K562 (cell line): ENCODE data around the gene MOB1B. TPM values are rescaled to one million over a fixed set of nuclear protein-coding genes. Genes with fewer than 3 reads are reported as not detected.

Experiments
- ARHGAP35 ChIP-seq: fragments of 450-650 bp; IDR thresholded peaks from 2 replicates; pipeline ENCODE4 v1.6.1; 2018; ENCODE audit not compliant: partially characterized antibody
- CBFA2T3 ChIP-seq: fragments of 450-650 bp; IDR thresholded peaks from 2 replicates; pipeline ENCODE4 v1.6.1; 2017
- CC2D1A ChIP-seq: fragments of 450-650 bp; IDR thresholded peaks from 2 replicates; pipeline ENCODE4 v1.6.1; 2017; ENCODE audit warnings: mild to moderate bottlenecking
- CEBPB ChIP-seq: fragments of 450-650 bp; IDR thresholded peaks from 2 replicates; pipeline ENCODE4 v1.6.1; 2016; ENCODE audit warnings: missing genetic modification characterization, missing compliant biosample characterization
- CHD4 ChIP-seq: fragments of 200-600 bp; sonication (generic); IDR thresholded peaks from 3 replicates; pipeline ENCODE4 v1.6.1; 2012; ENCODE audit warnings: low read depth, mild to moderate bottlenecking, mixed read lengths, low read length, inconsistent platforms; ENCODE audit not compliant: insufficient read depth, insufficient replicate concordance, poor library complexity, severe bottlenecking
- DIDO1 ChIP-seq: fragments of 450-650 bp; IDR thresholded peaks from 2 replicates; pipeline ENCODE4 v1.6.1; 2016; ENCODE audit warnings: low read depth, missing biosample characterization, missing genetic modification characterization
- E2F1 ChIP-seq: sonication (generic); formaldehyde crosslinking; IDR thresholded peaks from 2 replicates; pipeline ENCODE4 v1.8.1; 2023; ENCODE audit warnings: mild to moderate bottlenecking, missing genetic modification reagents, moderate library complexity
- E2F3 ChIP-seq: fragments of 250-450 bp; sonication (Bioruptor Pico); IDR thresholded peaks from 2 replicates; pipeline ENCODE4 v1.4.0; 2020; ENCODE audit warnings: mild to moderate bottlenecking
- ETV6 ChIP-seq, 3 experiments: fragments of 150-350 bp in 1 of 3; sonication (generic) in 1 of 3; formaldehyde crosslinking in 1 of 3; IDR thresholded peaks; 2 replicates each; pipeline versions ENCODE4 v1.6.1 to v1.8.0; 2014 to 2022; ENCODE audit warnings: borderline replicate concordance in 2 of 3, low read depth in 2 of 3, antibody characterized with exemption in 1 of 3, low read length in 1 of 3, mild to moderate bottlenecking in 1 of 3, missing genetic modification reagents in 1 of 3
- FOXA1 ChIP-seq: fragments of 450-650 bp; IDR thresholded peaks from 2 replicates; pipeline ENCODE4 v1.6.1; 2016; ENCODE audit warnings: mild to moderate bottlenecking, borderline replicate concordance
- FOXA3 ChIP-seq, 2 experiments: fragments of 450-650 bp in 1 of 2; sonication (generic) in 1 of 2; formaldehyde crosslinking; IDR thresholded peaks in 1 of 2; conservative IDR thresholded peaks in 1 of 2; 2 replicates each; pipeline versions ENCODE4 v1.4.0 to v1.8.0; 2020 to 2022; ENCODE audit warnings: mild to moderate bottlenecking in 2 of 2, missing genetic modification reagents in 1 of 2
- FUS ChIP-seq: fragments of 200-400 bp; formaldehyde crosslinking; optimal IDR thresholded peaks from 2 replicates; pipeline ENCODE3; 2017; ENCODE audit warnings: low read depth, low read length
- GATAD2A ChIP-seq: fragments of 450-650 bp; IDR thresholded peaks from 2 replicates; pipeline ENCODE4 v1.6.1; 2017
- LEF1 ChIP-seq: fragments of 450-650 bp; IDR thresholded peaks from 2 replicates; pipeline ENCODE4 v1.6.1; 2016; ENCODE audit warnings: mild to moderate bottlenecking
- PHF21A ChIP-seq: fragments of 450-650 bp; IDR thresholded peaks from 2 replicates; pipeline ENCODE4 v1.6.1; 2017; ENCODE audit warnings: low read depth, borderline replicate concordance
- RUNX1 ChIP-seq: sonication (generic); IDR thresholded peaks from 2 replicates; pipeline ENCODE4 v1.6.1; 2016; ENCODE audit warnings: antibody characterized with exemption, low read depth
- SMAD3 ChIP-seq: fragments of 450-650 bp; formaldehyde crosslinking; conservative IDR thresholded peaks from 2 replicates; pipeline ENCODE4 v1.4.0; 2020; ENCODE audit warnings: mild to moderate bottlenecking
- SMARCE1 ChIP-seq: fragments of 450-650 bp; IDR thresholded peaks from 2 replicates; pipeline ENCODE4 v1.7.1; 2016; ENCODE audit warnings: mild to moderate bottlenecking
- SPI1 ChIP-seq: IDR thresholded peaks from 2 replicates; pipeline ENCODE4 v1.6.1; 2011; ENCODE audit warnings: low read depth, low read length, control low read depth, borderline replicate concordance
- SREBF2 ChIP-seq: sonication (generic); formaldehyde crosslinking; IDR thresholded peaks from 2 replicates; pipeline ENCODE4 v1.4.0; 2020; ENCODE audit warnings: mild to moderate bottlenecking, missing genetic modification reagents
- TEAD2 ChIP-seq: fragments of 450-650 bp; IDR thresholded peaks from 2 replicates; pipeline ENCODE4 v1.6.1; 2016; ENCODE audit warnings: missing genetic modification characterization, control low read depth, missing compliant biosample characterization
- ZEB2 ChIP-seq: fragments of 450-650 bp; IDR thresholded peaks from 2 replicates; pipeline ENCODE4 v1.6.1; 2016
- ZFP91 ChIP-seq: sonication (generic); formaldehyde crosslinking; IDR thresholded peaks from 2 replicates; pipeline ENCODE4 v1.8.0; 2022; ENCODE audit warnings: mild to moderate bottlenecking, missing genetic modification reagents
- ZNF518B ChIP-seq: fragments of 250-450 bp; sonication (Bioruptor Pico); IDR thresholded peaks from 2 replicates; pipeline ENCODE4 v1.5.0; 2021; ENCODE audit warnings: mild to moderate bottlenecking, moderate library complexity
- ZNF589 ChIP-seq: fragments of 200-800 bp; sonication (Bioruptor generic); IDR thresholded peaks from 2 replicates; pipeline ENCODE4 v1.6.1; 2016; ENCODE audit warnings: low read depth, missing genetic modification characterization, missing compliant biosample characterization
- ZNF717 ChIP-seq: fragments of 250-450 bp; sonication (Bioruptor Pico); IDR thresholded peaks from 2 replicates; pipeline ENCODE4 v1.5.0; 2021
- polyA plus RNA-seq, 8 experiments: library from polyadenylated mRNA; depleted of rRNA in 4 of 8; stranded (reverse) in 5 of 8; unstranded in 3 of 8; fragments of >200 nt; fragmentation: Nextera tagmentation in 2 of 8; fragmentation: Illumina TruSeq in 1 of 8; extraction: Ambion mirVana in 2 of 8; extraction: Trizol in 1 of 8; gene quantifications; 2 replicates each; pipeline versions ENCODE4 v1.2.1 to v1.2.3, GENCODE V29; 2011 to 2014; ENCODE audit warnings: inconsistent platforms in 1 of 8, missing spikeins in 1 of 8
- total RNA-seq, 7 experiments: library from RNA; depleted of rRNA in 6 of 7; stranded (reverse); fragments of >200 nt in 6 of 7; fragmentation: Illumina TruSeq in 2 of 7; extraction: Trizol in 2 of 7; gene quantifications; 2 replicates each; pipeline versions ENCODE4 v1.2.1 to v1.2.3, GENCODE V29; 2011 to 2021; ENCODE audit warnings: low replicate concordance in 1 of 7

Gene MOB1B
- total and polyA plus RNA-seq, 9 of the 15 experiments (the other 6 are each of a cell fraction or from before 2014, with no cell fraction given): 8.4 to 37.8 (median 19.0) TPM

- TF ChIP-seq LEF1 (peak; percentile 100), TEAD2 (tag) (no peak), ZNF518B (CRISPR knock-in tag) (no peak), CBFA2T3 (peak; percentile 100), CEBPB (tag) (peak; percentile 21; the same call in 1 of the 2 replicates), SREBF2 (no peak), ZNF717 (CRISPR knock-in tag) (0 out of 2 replicates have a peak, but pooled peaks have one; percentile 27), SMARCE1 (peak; percentile 99), PHF21A (peak; percentile 93; the same call in 1 of the 2 replicates), E2F3 (CRISPR knock-in tag) (0 out of 2 replicates have a peak, but pooled peaks have one; percentile 20), FOXA3 (CRISPR knock-in tag; conservative IDR thresholded peaks at IDR 0.05 in 1 of 2, IDR thresholded peaks at IDR 0.05 in 1 of 2) (peak; percentile 10 to 53; a peak in 2 of 4 replicates), GATAD2A (peak; percentile 86), ZEB2 (peak; percentile 83; the same call in 1 of the 2 replicates), CC2D1A (peak; percentile 100), CHD4 (no peak), FUS (no peak), ETV6 (IDR thresholded peaks at IDR 0.05; ENCODE audit: borderline replicate concordance in 1 of 2, low read depth in 2 of 2, low read length in 1 of 2) (peak in 1 of 2 experiments; percentile 86; a peak in 2 of 4 replicates), ETV6 (CRISPR knock-in tag; IDR thresholded peaks at IDR 0.05; ENCODE audit: borderline replicate concordance) (no peak), E2F1 (0 out of 2 replicates have a peak, but pooled peaks have one; percentile 2), SPI1 (peak; percentile 19; the same call in 1 of the 2 replicates), FOXA1 (no peak), ARHGAP35 (no peak), RUNX1 (peak; percentile 93), ZFP91 (no peak), DIDO1 (tag) (peak; percentile 56; the same call in 1 of the 2 replicates), SMAD3 (CRISPR knock-in tag) (peak; percentile 92), ZNF589 (CRISPR knock-in tag) (peak; percentile 98)
These were observed 1.1 kb downstream of the MOB1B start (continued) for GRCh38 chr4:70903291-70903603.
